ENCODE measurements around the gene ANKH.

Gene ANKH

GRCh38 chr5:14765587-14765986 lies 106.0 kb downstream of the ANKH start:
- H3K9me3 ChIP-seq, result no peaks in the 10 kb centered on the region
- H3K4me3 ChIP-seq (ENCODE audit: low read depth, low read length), result no peak overlapping the region
- H3K27me3 ChIP-seq, result no peaks in the 10 kb centered on the region
- no peak for TF ChIP-seq CTCF (IDR thresholded peaks at IDR 0.05; ENCODE audit: low read depth, low read length)
- no peaks in the 10 kb centered on the region; the same call in 1 of the 2 replicates for H3K36me3 ChIP-seq
- no peak for DNase-seq
- H3K4me1 ChIP-seq, result peaks cover 11% of the 10 kb centered on the region

- no peaks in the 10 kb centered on the region for H3K27me3 ChIP-seq
- no peaks in the 10 kb centered on the region for H3K9me3 ChIP-seq
- H3K36me3 ChIP-seq, result no peaks in the 10 kb centered on the region; the same call in 1 of the 2 replicates
- no peaks in the 10 kb centered on the region; the same call in 1 of the 2 replicates for H3K4me1 ChIP-seq
- no peak for DNase-seq
- TF ChIP-seq CTCF (IDR thresholded peaks at IDR 0.05; ENCODE audit: low read depth, low read length), result no peak
- no peak overlapping the region for H3K4me3 ChIP-seq (ENCODE audit: low read depth, low read length)
These were observed 108.9 kb downstream of the ANKH start for GRCh38 chr5:14762549-14763216.

- Histone ChIP-seq H3K4me1 (no peaks in the 10 kb centered on the region), H3K36me3 (no peaks in the 10 kb centered on the region; the same call in 1 of the 2 replicates), H3K27me3 (no peaks in the 10 kb centered on the region), H3K9me3 (no peaks in the 10 kb centered on the region), H3K4me3 (ENCODE audit: low read depth, low read length) (no peak overlapping the region)
- TF ChIP-seq CTCF (IDR thresholded peaks at IDR 0.05; ENCODE audit: low read depth, low read length), result no peak
- DNase-seq, result no peak
These were observed 111.0 kb downstream of the ANKH start for GRCh38 chr5:14760548-14761002.

GRCh38 chr5:14759744-14760547 lies 111.6 kb downstream of the ANKH start:
- no peak for TF ChIP-seq CTCF (IDR thresholded peaks at IDR 0.05; ENCODE audit: low read depth, low read length)
- H3K27me3 ChIP-seq, result no peaks in the 10 kb centered on the region
- no peaks in the 10 kb centered on the region for H3K9me3 ChIP-seq
- DNase-seq, result no peak
- no peaks in the 10 kb centered on the region; the same call in 1 of the 2 replicates for H3K36me3 ChIP-seq
- no peaks in the 10 kb centered on the region for H3K4me1 ChIP-seq
- H3K4me3 ChIP-seq (ENCODE audit: low read depth, low read length), result no peak overlapping the region

- DNase-seq, result no peak
- no peak for TF ChIP-seq CTCF (IDR thresholded peaks at IDR 0.05; ENCODE audit: low read depth, low read length)
- no peaks in the 10 kb centered on the region for H3K4me1 ChIP-seq
These were observed 113.7 kb downstream of the ANKH start for GRCh38 chr5:14757850-14758249.

GRCh38 chr5:14756478-14756877 lies 115.1 kb downstream of the ANKH start:
- no peak for TF ChIP-seq CTCF (IDR thresholded peaks at IDR 0.05; ENCODE audit: low read depth, low read length)
- Histone ChIP-seq H3K27me3 (no peaks in the 10 kb centered on the region), H3K36me3 (no peaks in the 10 kb centered on the region), H3K9me3 (no peaks in the 10 kb centered on the region), H3K4me1 (no peaks in the 10 kb centered on the region), H3K4me3 (ENCODE audit: low read depth, low read length) (no peak overlapping the region)
- DNase-seq, result no peak

More at GRCh38 chr5:14757850-14758249, 113.7 kb downstream of the ANKH start:
- no peaks in the 10 kb centered on the region for H3K27me3 ChIP-seq
- H3K36me3 ChIP-seq, result no peaks in the 10 kb centered on the region
- H3K4me3 ChIP-seq (ENCODE audit: low read depth, low read length), result no peak overlapping the region
- H3K9me3 ChIP-seq, result no peaks in the 10 kb centered on the region
